GM21381 (cell line): ENCODE measurements around the gene SGCD.
"Not testable (repeated sequence)": the region's sequence is repeated elsewhere in the genome, so short reads cannot be mapped to it uniquely, and the experiment has no call there.

ENCODE experiments used
- ATAC-seq: cut with Tn5 transposase; IDR thresholded peaks from one replicate; pipeline ENCODE4 v1.9.1; 2021; ENCODE audit warnings: mild to moderate bottlenecking, moderate library complexity; ENCODE audit not compliant: unreplicated experiment

The SGCD gene

GRCh38 chr5:156617426-156617825 lies 290.5 kb downstream of the SGCD start:
- no peak for ATAC-seq

- no peak for ATAC-seq
Observed at GRCh38 chr5:156618601-156619000, 291.6 kb downstream of the SGCD start.

GRCh38 chr5:156621719-156622118 lies 294.8 kb downstream of the SGCD start:
- no peak for ATAC-seq

GRCh38 chr5:156623381-156624040 lies 296.5 kb downstream of the SGCD start:
- ATAC-seq: no peak

GRCh38 chr5:156624686-156625085 lies 297.7 kb downstream of the SGCD start:
- ATAC-seq: no peak

GRCh38 chr5:156628421-156628820 lies 301.5 kb downstream of the SGCD start:
- ATAC-seq: no peak

- no peak for ATAC-seq
Observed at GRCh38 chr5:156631005-156631404, 304.0 kb downstream of the SGCD start.

- ATAC-seq: no peak
Observed at GRCh38 chr5:156634301-156634700, 307.3 kb downstream of the SGCD start.

GRCh38 chr5:156640691-156641241 lies 313.8 kb downstream of the SGCD start:
- no peak for ATAC-seq

GRCh38 chr5:156641686-156642085 lies 314.7 kb downstream of the SGCD start:
- ATAC-seq: no peak

- ATAC-seq: no peak
Observed at GRCh38 chr5:156647034-156647451, 320.1 kb downstream of the SGCD start.

- no peak for ATAC-seq
Observed at GRCh38 chr5:156654444-156654843, 327.5 kb downstream of the SGCD start.

- no peak for ATAC-seq
Observed at GRCh38 chr5:156655732-156656131, 328.8 kb downstream of the SGCD start.

- ATAC-seq: not testable (repeated sequence)
Observed at GRCh38 chr5:156664832-156665231, 337.9 kb downstream of the SGCD start.

- not testable (repeated sequence) for ATAC-seq
Observed at GRCh38 chr5:156666686-156667085, 339.7 kb downstream of the SGCD start.

GRCh38 chr5:156667616-156668015 lies 340.7 kb downstream of the SGCD start:
- no peak for ATAC-seq

- no peak for ATAC-seq
Observed at GRCh38 chr5:156669416-156669815, 342.5 kb downstream of the SGCD start.

GRCh38 chr5:156670615-156671014 lies 343.7 kb downstream of the SGCD start:
- ATAC-seq: no peak

- ATAC-seq: no peak
Observed at GRCh38 chr5:156675395-156675794, 348.4 kb downstream of the SGCD start.

GRCh38 chr5:156677963-156678362 lies 351.0 kb downstream of the SGCD start:
- no peak for ATAC-seq

- ATAC-seq: no peak
Observed at GRCh38 chr5:156678484-156678883, 351.5 kb downstream of the SGCD start.

GRCh38 chr5:156680831-156681230 lies 353.9 kb downstream of the SGCD start:
- no peak for ATAC-seq

- ATAC-seq: no peak
Observed at GRCh38 chr5:156681265-156681664, 354.3 kb downstream of the SGCD start.
